Measurements from ENCODE around the gene S1PR3. TPM values are rescaled to one million over a fixed set of nuclear protein-coding genes. Genes with fewer than 3 reads are reported as not detected.

Gene S1PR3
- total RNA-seq, 2 experiments from 2014 or later, result 0.31 to 0.33 TPM

GRCh38 chr9:88998911-88999310 is 7.6 kb downstream of the S1PR3 start:
- Histone ChIP-seq H3K27ac (ENCODE audit: low read depth in 1 of 2, low read length in 2 of 2) (no peak overlapping the region), H3K4me1 (ENCODE audit: insufficient read depth, low read length) (peaks cover 7% of the 10 kb centered on the region), H3K36me3 (ENCODE audit: insufficient read depth, low read length) (no peaks in the 10 kb centered on the region), H3K9me3 (ENCODE audit: control insufficient read depth in 1 of 2, insufficient read depth in 1 of 2, low read length in 2 of 2) (peaks cover 0 to 5% of the 10 kb centered on the region in 2 experiments), H3K27me3 (ENCODE audit: control insufficient read depth in 1 of 2, insufficient read depth in 2 of 2, low read length in 2 of 2) (peaks cover 14 to 29% of the 10 kb centered on the region in 2 experiments), H3K4me3 (ENCODE audit: low read length) (no peak overlapping the region)
- Mint-ChIP-seq H3K36me3 (ENCODE audit: low read depth) (no peaks in the 10 kb centered on the region), H3K4me3 (no peak overlapping the region), H3K27ac (no peak overlapping the region), H3K27me3 (peaks cover 47% of the 10 kb centered on the region), H3K4me1 (ENCODE audit: low read depth) (no peaks in the 10 kb centered on the region), H3K9me3 (no peaks in the 10 kb centered on the region)
- POLR2A ChIA-PET, result no interaction called here
- no peak for ATAC-seq (ENCODE audit: poor library complexity)
- no peak for DNase-seq
- intact Hi-C loops (cut with DNase I, micrococcal nuclease), result no loop called here
- TF ChIP-seq CTCF (IDR thresholded peaks at IDR 0.05), result no peak
- CTCF ChIA-PET, result no interaction called here

- POLR2A ChIA-PET, result no interaction called here
- H3K9me3 ChIP-seq (ENCODE audit: control insufficient read depth in 1 of 2, insufficient read depth in 1 of 2, low read length in 2 of 2), result peaks cover 0 to 5% of the 10 kb centered on the region in 2 experiments
- peaks cover 34% of the 10 kb centered on the region for H3K27me3 Mint-ChIP-seq
- DNase-seq (no peak), ATAC-seq (ENCODE audit: poor library complexity) (no peak)
- H3K36me3 Mint-ChIP-seq (ENCODE audit: low read depth), result no peaks in the 10 kb centered on the region
- H3K4me3 Mint-ChIP-seq, result no peak overlapping the region
- no peak overlapping the region for H3K4me3 ChIP-seq (ENCODE audit: low read length)
- CTCF ChIA-PET, result interaction anchor here (1.1 kb wide), 1 partner anchor 72 kb away, joined by 3 read pairs; no protein-coding TSS in a partner anchor
- H3K9me3 Mint-ChIP-seq, result no peaks in the 10 kb centered on the region
- no peaks in the 10 kb centered on the region for H3K36me3 ChIP-seq (ENCODE audit: insufficient read depth, low read length)
- H3K4me1 ChIP-seq (ENCODE audit: insufficient read depth, low read length), result peaks cover 7% of the 10 kb centered on the region
- H3K27me3 ChIP-seq (ENCODE audit: control insufficient read depth in 1 of 2, insufficient read depth in 2 of 2, low read length in 2 of 2), result peaks cover 11 to 14% of the 10 kb centered on the region in 2 experiments
- intact Hi-C loops (cut with DNase I, micrococcal nuclease), result loop anchor here (1.0 to 5.0 kb wide), 6 partner anchors 278 to 1663 kb away; no protein-coding TSS in a partner anchor
- no peak overlapping the region for H3K27ac ChIP-seq (ENCODE audit: low read depth in 1 of 2, low read length in 2 of 2)
- no peaks in the 10 kb centered on the region for H3K4me1 Mint-ChIP-seq (ENCODE audit: low read depth)
- H3K27ac Mint-ChIP-seq, result no peak overlapping the region
- TF ChIP-seq CTCF (IDR thresholded peaks at IDR 0.05), result no peak
These were observed 9.1 kb downstream of the S1PR3 start for GRCh38 chr9:89000371-89000781.

- Mint-ChIP-seq H3K27ac (no peak overlapping the region), H3K36me3 (ENCODE audit: low read depth) (no peaks in the 10 kb centered on the region), H3K4me1 (ENCODE audit: low read depth) (no peaks in the 10 kb centered on the region), H3K27me3 (peaks cover 29% of the 10 kb centered on the region), H3K4me3 (no peak overlapping the region), H3K9me3 (no peaks in the 10 kb centered on the region)
- Histone ChIP-seq H3K4me3 (ENCODE audit: low read length) (no peak overlapping the region), H3K36me3 (ENCODE audit: insufficient read depth, low read length) (no peaks in the 10 kb centered on the region), H3K27me3 (ENCODE audit: control insufficient read depth in 1 of 2, insufficient read depth in 2 of 2, low read length in 2 of 2) (peaks cover 8 to 11% of the 10 kb centered on the region in 2 experiments), H3K4me1 (ENCODE audit: insufficient read depth, low read length) (peaks cover 7% of the 10 kb centered on the region), H3K9me3 (ENCODE audit: control insufficient read depth in 1 of 2, insufficient read depth in 1 of 2, low read length in 2 of 2) (peaks cover 0 to 5% of the 10 kb centered on the region in 2 experiments), H3K27ac (ENCODE audit: low read depth in 1 of 2, low read length in 2 of 2) (no peak overlapping the region)
- DNase-seq (peak; percentile 58 to 81 (median 68)), ATAC-seq (ENCODE audit: poor library complexity) (peak; percentile 46)
- intact Hi-C loops (cut with DNase I, micrococcal nuclease), result loop anchor here (1.0 to 5.0 kb wide), 7 partner anchors 278 to 1664 kb away; no protein-coding TSS in a partner anchor
- POLR2A ChIA-PET, result interaction anchor here (0.5 kb wide), 1 partner anchor 932 kb away, joined by 3 read pairs; no protein-coding TSS in a partner anchor
- peak; percentile 68 for TF ChIP-seq CTCF (IDR thresholded peaks at IDR 0.05)
- CTCF ChIA-PET, result interaction anchor here (0.8 to 1.1 kb wide), 2 partner anchors 73 to 408 kb away, joined by 3 read pairs; no protein-coding TSS in a partner anchor
These were observed 10.0 kb downstream of the S1PR3 start for GRCh38 chr9:89000973-89001916.
